GM18505 (cell line): ENCODE data around the gene DSP.

Experiments used
- ATAC-seq: cut with Tn5 transposase; IDR thresholded peaks from one replicate; pipeline ENCODE4 v1.9.1; 2021; ENCODE audit not compliant: unreplicated experiment
- POLR2A ChIP-seq: IDR thresholded peaks from 4 replicates; pipeline ENCODE4 v1.6.1; 2011; ENCODE audit warnings: borderline replicate concordance; ENCODE audit not compliant: insufficient read depth, insufficient read length; ENCODE audit errors: extremely low read depth

Gene DSP

GRCh38 chr6:7541175-7542064, at the start of gene DSP:
DSP (plus strand) TSS chr6:7541671; CDS start chr6:7541916, 245 bp downstream.
- ATAC-seq, result no peak
- no peak for TF ChIP-seq POLR2A

GRCh38 chr6:7493866-7494265, 47.6 kb upstream of the DSP start:
- ATAC-seq, result no peak
- no peak for TF ChIP-seq POLR2A

GRCh38 chr6:7494638-7495037, 46.8 kb upstream of the DSP start:
- no peak for ATAC-seq
- TF ChIP-seq POLR2A, result no peak

GRCh38 chr6:7496266-7496875, 45.1 kb upstream of the DSP start:
- ATAC-seq, result no peak
- TF ChIP-seq POLR2A, result no peak

GRCh38 chr6:7500752-7501282, 40.7 kb upstream of the DSP start:
- no peak for ATAC-seq
- no peak for TF ChIP-seq POLR2A

GRCh38 chr6:7502743-7503142, 38.7 kb upstream of the DSP start:
- ATAC-seq, result no peak
- TF ChIP-seq POLR2A, result no peak

GRCh38 chr6:7504041-7504440, 37.4 kb upstream of the DSP start:
- ATAC-seq, result no peak
- TF ChIP-seq POLR2A, result no peak

GRCh38 chr6:7505189-7505699, 36.2 kb upstream of the DSP start:
- no peak for TF ChIP-seq POLR2A
- ATAC-seq, result no peak

- no peak for ATAC-seq
- no peak for TF ChIP-seq POLR2A
Measured at GRCh38 chr6:7507600-7507999, 33.9 kb upstream of the DSP start.

- no peak for ATAC-seq
- TF ChIP-seq POLR2A, result no peak
Measured at GRCh38 chr6:7512320-7512719, 29.2 kb upstream of the DSP start.

- no peak for ATAC-seq
- no peak for TF ChIP-seq POLR2A
Measured at GRCh38 chr6:7513529-7513928, 27.9 kb upstream of the DSP start.

GRCh38 chr6:7515363-7515762, 26.1 kb upstream of the DSP start:
- no peak for TF ChIP-seq POLR2A
- ATAC-seq, result no peak

GRCh38 chr6:7518877-7519276, 22.6 kb upstream of the DSP start:
- no peak for TF ChIP-seq POLR2A
- no peak for ATAC-seq

GRCh38 chr6:7522873-7523272, 18.6 kb upstream of the DSP start:
- no peak for TF ChIP-seq POLR2A

GRCh38 chr6:7523922-7524321, 17.5 kb upstream of the DSP start:
- TF ChIP-seq POLR2A, result no peak
- no peak for ATAC-seq

More at GRCh38 chr6:7522873-7523272, 18.6 kb upstream of the DSP start:
- no peak for ATAC-seq

GRCh38 chr6:7526755-7527154, 14.7 kb upstream of the DSP start:
- ATAC-seq, result no peak
- TF ChIP-seq POLR2A, result no peak
